Measurements from ENCODE around the gene SCG3. TPM values are rescaled to one million over a fixed set of nuclear protein-coding genes. Genes with fewer than 3 reads are reported as not detected.
A peak's percentile ranks its signal among the peaks of the same experiment; 100 is the strongest.

The SCG3 gene
- total and polyA plus RNA-seq, 2 experiments from 2014 or later = not detected

GRCh38 chr15:51692154-51692553, 10.9 kb downstream of the SCG3 start:
- no peaks in the 10 kb centered on the region for H3K36me3 ChIP-seq
- H3K27ac ChIP-seq = no peak overlapping the region
- no peaks in the 10 kb centered on the region for H3K27me3 ChIP-seq
- TF ChIP-seq CTCF (IDR thresholded peaks at IDR 0.05; ENCODE audit: low read depth, low read length) = no peak
- no peak for DNase-seq (ENCODE audit: low read depth in 1 of 2, low spot score in 1 of 2)
- no peaks in the 10 kb centered on the region for H3K9me3 ChIP-seq (ENCODE audit: low read depth)
- no peaks in the 10 kb centered on the region for H3K4me1 ChIP-seq (ENCODE audit: low read depth)
- H3K4me3 ChIP-seq = no peak overlapping the region

GRCh38 chr15:51696566-51696965, 15.3 kb downstream of the SCG3 start:
- H3K9me3 ChIP-seq (ENCODE audit: low read depth) = peaks cover 4% of the 10 kb centered on the region
- no peak for DNase-seq (ENCODE audit: low read depth in 1 of 2, low spot score in 1 of 2)
- TF ChIP-seq CTCF (IDR thresholded peaks at IDR 0.05; ENCODE audit: low read depth, low read length) = no peak
- no peaks in the 10 kb centered on the region for H3K4me1 ChIP-seq (ENCODE audit: low read depth)
- no peaks in the 10 kb centered on the region for H3K36me3 ChIP-seq
- no peak overlapping the region for H3K27ac ChIP-seq
- H3K4me3 ChIP-seq = no peak overlapping the region
- no peaks in the 10 kb centered on the region for H3K27me3 ChIP-seq

GRCh38 chr15:51697163-51697562, 15.9 kb downstream of the SCG3 start:
- DNase-seq (ENCODE audit: low read depth in 1 of 2, low spot score in 1 of 2) = no peak
- H3K4me1 ChIP-seq (ENCODE audit: low read depth) = no peaks in the 10 kb centered on the region
- no peak for TF ChIP-seq CTCF (IDR thresholded peaks at IDR 0.05; ENCODE audit: low read depth, low read length)
- H3K27ac ChIP-seq = no peak overlapping the region
- no peak overlapping the region for H3K4me3 ChIP-seq
- H3K27me3 ChIP-seq = no peaks in the 10 kb centered on the region
- peaks cover 4% of the 10 kb centered on the region for H3K9me3 ChIP-seq (ENCODE audit: low read depth)
- no peaks in the 10 kb centered on the region for H3K36me3 ChIP-seq

GRCh38 chr15:51699373-51699772, 18.1 kb downstream of the SCG3 start:
- TF ChIP-seq CTCF (IDR thresholded peaks at IDR 0.05; ENCODE audit: low read depth, low read length) = no peak
- H3K36me3 ChIP-seq = no peaks in the 10 kb centered on the region
- peaks cover 4% of the 10 kb centered on the region for H3K9me3 ChIP-seq (ENCODE audit: low read depth)
- no peaks in the 10 kb centered on the region for H3K27me3 ChIP-seq
- DNase-seq (ENCODE audit: low read depth in 1 of 2, low spot score in 1 of 2) = no peak
- H3K4me1 ChIP-seq (ENCODE audit: low read depth) = no peaks in the 10 kb centered on the region
- H3K27ac ChIP-seq = no peak overlapping the region
- H3K4me3 ChIP-seq = no peak overlapping the region

- no peak for DNase-seq (ENCODE audit: low read depth in 1 of 2, low spot score in 1 of 2)
- no peak for TF ChIP-seq CTCF (IDR thresholded peaks at IDR 0.05; ENCODE audit: low read depth, low read length)
- H3K9me3 ChIP-seq (ENCODE audit: low read depth) = no peaks in the 10 kb centered on the region
- no peak overlapping the region for H3K4me3 ChIP-seq
- no peaks in the 10 kb centered on the region for H3K36me3 ChIP-seq
- H3K4me1 ChIP-seq (ENCODE audit: low read depth) = no peaks in the 10 kb centered on the region
- no peak overlapping the region for H3K27ac ChIP-seq
- H3K27me3 ChIP-seq = no peaks in the 10 kb centered on the region
Observed at GRCh38 chr15:51702710-51703109, 21.4 kb downstream of the SCG3 start.

GRCh38 chr15:51706291-51706690, 25.0 kb downstream of the SCG3 start:
- no peak for TF ChIP-seq CTCF (IDR thresholded peaks at IDR 0.05; ENCODE audit: low read depth, low read length)
- peak in 1 of 2 donors; percentile 52 for DNase-seq (ENCODE audit: low read depth in 1 of 2, low spot score in 1 of 2)
- H3K4me3 ChIP-seq = no peak overlapping the region
- no peaks in the 10 kb centered on the region for H3K36me3 ChIP-seq
- no peaks in the 10 kb centered on the region for H3K9me3 ChIP-seq (ENCODE audit: low read depth)
- no peaks in the 10 kb centered on the region for H3K27me3 ChIP-seq
- H3K27ac ChIP-seq = no peak overlapping the region
- no peaks in the 10 kb centered on the region for H3K4me1 ChIP-seq (ENCODE audit: low read depth)
